ENCODE measurements around the gene PPIA.
"Not testable (repeated sequence)": the region's sequence is repeated elsewhere in the genome, so short reads cannot be mapped to it uniquely, and the experiment has no call there.

The PPIA gene

DNA sequence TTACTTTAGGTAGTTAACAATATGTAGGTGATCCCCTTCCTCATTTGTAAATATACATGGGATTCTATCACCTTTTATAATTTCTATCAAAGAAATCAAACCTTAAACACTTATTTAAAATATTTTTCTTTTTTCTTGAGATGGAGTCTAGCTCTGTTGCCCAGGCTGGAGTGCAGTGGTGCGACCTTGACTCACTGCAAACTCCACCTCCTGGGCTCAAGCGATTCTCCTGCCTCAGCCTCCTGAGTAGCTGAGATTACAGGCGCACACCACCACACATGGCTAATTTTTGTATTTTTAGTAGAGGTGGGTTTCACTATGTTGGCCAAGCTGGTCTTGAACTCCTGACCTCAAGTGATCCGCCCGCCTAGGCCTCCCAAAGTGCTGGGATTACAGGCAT, 47.0 kb downstream of the PPIA start:
- not testable (repeated sequence) for DNase-seq

DNA sequence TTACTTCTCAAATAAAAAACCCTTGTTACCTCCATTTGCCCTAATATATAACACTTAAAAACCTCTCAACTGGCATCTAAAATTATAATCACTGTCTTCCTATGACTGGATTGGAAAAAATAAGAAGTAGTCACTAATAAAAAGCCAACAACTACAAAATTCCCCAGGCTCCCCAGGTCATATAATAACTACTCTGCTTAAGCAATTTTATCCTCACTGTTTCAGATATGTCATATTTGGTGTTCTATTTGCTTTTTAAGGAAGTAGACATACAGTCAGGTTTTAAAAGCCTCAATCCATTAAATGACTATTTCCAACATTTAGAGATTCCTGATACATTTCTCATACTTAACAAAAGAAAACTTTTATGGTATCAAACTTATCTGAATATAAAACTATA, 49.0 kb downstream of the PPIA start:
- no peak for DNase-seq

DNA sequence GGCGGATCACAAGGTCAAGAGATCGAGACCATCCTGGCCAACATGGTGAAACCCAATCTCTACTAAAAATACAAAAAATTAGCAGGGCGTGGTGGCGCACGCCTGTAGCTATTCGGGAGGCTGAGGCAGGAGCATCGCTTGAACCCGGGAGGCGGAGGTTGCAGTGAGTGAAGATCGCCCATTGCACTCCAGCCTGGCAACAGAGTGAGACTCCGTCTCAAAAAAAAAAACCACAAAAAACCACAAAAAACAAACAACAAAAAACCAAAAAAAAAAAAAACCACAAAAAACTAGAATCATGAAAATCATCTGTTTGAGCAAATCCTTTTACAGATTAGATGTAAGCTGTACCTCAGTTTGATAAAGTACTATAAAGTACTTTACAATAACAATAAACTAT, 49.9 kb downstream of the PPIA start:
- not testable (repeated sequence) for DNase-seq

DNA sequence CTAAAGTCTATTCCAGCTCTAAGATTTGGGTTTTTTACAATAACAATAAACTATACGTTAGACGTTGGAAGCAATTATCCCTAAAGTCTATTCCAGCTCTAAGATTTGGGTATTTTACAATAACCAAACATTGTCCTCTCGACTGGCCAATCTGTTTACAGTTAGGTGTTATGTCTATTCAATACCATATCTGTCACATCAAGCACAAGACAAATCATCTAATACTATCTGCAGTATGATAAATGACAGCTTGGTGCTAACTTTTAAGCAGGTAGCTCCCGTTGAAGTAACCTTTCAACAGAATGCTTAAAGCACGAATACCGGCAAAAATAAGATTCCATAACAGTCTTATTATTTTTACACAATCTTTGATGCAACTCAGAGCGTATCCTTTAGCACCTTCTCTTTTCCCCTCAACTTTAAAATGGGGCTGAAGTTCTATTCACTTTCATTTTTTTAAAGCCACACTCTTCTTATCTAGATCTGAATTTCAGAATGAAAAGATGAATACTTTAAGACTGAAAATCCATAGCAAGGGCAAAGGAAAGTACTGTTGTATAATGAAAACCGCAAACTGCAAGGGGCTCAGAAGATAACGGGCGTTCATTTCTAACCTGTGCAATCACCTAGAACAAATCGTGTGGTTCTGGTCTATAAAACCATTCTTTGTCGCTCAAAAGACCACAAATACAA, 50.5 kb downstream of the PPIA start:
- no peak for DNase-seq

DNA sequence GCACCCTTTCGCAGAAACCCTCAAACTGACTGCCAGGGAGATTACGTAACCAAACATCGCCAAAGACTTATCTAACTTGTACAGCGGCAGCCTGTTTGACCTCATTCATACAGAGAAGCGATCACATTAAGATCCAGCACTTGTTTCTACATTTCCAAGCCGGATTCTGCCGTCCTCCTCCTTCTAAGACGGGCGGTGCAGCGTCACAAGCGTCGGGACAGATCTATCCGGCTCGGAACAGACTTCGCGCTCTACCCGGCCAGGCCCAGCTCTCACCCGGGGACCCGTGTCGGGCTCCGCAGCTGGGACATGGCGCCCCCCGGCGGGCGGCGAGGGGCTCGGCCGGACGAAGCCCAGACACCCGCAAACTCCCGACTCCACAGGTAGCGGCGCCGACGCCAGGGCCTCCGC, 51.0 kb downstream of the PPIA start:
- DNase-seq = peak; percentile 90

DNA sequence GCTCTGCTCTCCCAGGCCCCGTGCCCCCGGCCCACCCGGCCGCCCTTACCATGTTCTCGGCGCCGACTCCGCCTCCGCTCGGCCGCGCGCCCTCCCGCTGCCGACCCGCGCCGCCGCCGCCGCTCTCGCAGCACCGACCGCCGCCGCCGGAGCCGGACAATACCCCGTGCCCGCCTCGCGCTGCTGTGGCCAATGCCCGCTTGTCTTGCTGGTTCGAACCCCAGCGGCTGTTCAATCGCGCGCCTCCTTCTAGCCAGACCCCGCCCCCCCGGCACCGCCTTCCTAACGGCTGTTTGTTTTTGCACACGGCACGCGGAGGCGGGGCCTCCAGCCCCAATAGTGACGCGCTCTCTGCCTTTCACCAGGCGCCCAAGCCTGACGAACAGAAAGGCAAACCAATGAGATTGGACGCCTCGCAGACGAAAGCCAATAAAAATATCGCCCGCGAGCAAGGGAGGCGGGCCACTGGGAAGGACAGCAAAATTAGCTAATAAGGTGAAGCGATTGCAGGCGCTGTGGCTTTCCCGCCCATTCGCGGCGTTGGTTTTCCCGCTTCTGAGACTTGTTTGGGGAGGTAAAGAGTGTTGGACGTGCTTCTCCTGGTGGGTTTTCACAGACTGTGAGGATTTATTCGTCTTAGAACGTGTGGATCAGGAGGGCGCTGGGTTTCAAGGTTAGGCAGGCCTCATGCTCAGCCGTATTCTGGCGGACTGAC, 51.6 kb downstream of the PPIA start, which contains the start of gene H2AZ2:
H2AZ2 (minus strand) TSS at position 168 of the 715 bp plus-strand sequence; CDS start at position 52, 116 bp downstream.
- DNase-seq = peak; percentile 100

DNA sequence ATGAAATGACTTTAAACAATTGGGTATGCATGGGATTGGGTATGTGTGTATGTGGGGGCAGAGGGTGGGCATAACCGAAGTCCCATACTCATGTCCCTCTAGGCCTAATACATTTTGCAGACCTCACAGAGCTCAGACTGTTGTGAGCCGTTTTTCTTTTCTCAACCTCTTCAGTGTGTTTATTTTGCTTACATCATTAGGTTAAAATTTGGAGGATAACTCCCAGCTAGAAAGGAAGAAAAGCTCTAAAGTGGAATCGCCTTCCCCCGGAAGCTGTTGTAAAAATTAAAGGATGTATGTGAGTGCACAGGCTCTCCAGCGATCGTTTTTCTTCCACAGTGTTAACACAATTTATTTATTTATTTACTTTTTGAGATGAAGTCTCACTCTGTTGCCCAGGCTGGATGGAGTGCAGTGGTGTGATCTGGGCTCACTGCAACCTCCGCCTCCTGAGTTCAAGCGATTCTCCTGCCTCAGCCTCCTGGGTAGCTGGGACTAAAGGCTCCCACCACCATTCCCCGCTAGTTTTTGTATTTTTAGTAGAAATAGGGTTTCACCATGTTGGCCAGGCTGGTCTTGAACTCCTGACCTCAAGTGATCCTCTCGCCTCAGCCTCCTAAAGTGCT, 52.9 kb downstream of the PPIA start:
- DNase-seq = no peak

DNA sequence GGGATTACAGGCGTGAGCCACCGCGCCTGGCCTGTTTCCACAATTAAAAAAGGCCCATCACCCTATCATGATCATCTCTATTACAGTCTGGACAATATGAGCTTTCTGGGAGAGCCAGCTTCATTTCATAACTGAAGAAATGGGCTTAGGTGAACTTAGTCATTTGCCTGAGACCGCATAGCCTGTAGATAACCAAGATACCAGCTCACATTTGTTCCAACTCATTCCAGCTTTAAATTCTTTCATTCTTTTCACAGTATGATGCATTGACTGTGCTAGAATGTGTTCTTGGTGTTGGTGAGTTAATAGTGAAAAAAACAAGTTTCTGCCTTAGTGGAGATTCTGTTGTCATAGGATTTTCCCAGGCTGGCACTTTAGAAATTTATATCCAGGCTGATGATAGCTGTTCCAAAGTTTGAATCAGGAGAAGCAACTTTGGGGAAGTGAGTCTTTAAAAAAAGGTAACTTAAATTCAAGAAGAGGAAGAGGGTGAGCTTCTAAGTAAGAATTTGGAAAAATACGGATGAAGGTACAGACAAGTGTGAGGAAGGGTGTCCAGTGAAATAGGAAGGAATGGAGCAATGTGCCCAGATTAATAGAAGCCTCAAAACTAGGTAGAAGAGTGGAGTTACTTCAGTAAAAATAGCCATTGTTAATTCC, 53.5 kb downstream of the PPIA start:
- DNase-seq = no peak

DNA sequence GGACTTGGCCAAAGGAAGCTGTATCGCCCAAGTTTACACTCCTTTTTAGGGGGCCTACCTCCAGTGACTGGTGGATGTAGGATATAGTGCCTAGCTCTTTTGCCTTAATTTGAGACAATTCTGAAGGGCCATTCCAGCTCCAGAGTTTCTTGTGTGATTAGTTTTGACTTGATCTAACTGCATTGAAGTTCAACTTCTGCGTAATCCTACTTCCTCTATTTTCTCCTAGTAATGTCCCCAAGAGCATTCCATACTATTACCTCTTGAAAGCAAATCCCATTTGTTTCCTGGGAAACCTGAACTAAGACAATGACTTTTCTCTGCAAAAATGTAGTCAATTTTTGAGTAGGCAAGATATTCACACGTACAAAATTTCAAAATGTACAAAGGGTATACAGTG, 56.1 kb downstream of the PPIA start:
- no peak for DNase-seq
